ENCODE measurements around the gene MBOAT1.

DNA sequence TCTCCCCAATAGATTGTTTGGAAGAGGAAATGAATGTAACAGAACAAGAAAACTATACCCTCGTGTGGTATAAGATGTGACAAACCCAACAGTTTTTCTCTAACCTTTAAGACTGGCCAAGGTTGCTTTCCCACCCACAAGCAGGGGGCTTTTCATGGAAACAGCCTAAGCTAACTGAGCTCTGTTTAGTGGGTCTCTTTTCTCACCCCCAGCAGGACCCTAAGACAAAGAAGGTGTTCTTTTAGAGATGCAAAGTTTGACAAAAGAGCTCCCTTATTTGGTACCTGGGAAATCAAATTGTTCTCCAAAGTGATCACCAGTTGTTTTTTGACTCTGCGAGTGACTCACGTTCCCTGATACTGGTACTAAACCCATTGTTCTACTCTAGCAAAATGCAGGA lies 59.1 kb downstream of the MBOAT1 start:
- TF ChIP-seq, protein P1, sequence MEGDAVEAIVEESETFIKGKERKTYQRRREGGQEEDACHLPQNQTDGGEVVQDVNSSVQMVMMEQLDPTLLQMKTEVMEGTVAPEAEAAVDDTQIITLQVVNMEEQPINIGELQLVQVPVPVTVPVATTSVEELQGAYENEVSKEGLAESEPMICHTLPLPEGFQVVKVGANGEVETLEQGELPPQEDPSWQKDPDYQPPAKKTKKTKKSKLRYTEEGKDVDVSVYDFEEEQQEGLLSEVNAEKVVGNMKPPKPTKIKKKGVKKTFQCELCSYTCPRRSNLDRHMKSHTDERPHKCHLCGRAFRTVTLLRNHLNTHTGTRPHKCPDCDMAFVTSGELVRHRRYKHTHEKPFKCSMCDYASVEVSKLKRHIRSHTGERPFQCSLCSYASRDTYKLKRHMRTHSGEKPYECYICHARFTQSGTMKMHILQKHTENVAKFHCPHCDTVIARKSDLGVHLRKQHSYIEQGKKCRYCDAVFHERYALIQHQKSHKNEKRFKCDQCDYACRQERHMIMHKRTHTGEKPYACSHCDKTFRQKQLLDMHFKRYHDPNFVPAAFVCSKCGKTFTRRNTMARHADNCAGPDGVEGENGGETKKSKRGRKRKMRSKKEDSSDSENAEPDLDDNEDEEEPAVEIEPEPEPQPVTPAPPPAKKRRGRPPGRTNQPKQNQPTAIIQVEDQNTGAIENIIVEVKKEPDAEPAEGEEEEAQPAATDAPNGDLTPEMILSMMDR (IDR thresholded peaks at IDR 0.05): no peak
- no peak for TF ChIP-seq POLR2A (IDR thresholded peaks at IDR 0.05)
